Endothelial cell (in vitro differentiated cells): ENCODE data around the gene MFAP1. TPM values are rescaled to one million over a fixed set of nuclear protein-coding genes. Genes with fewer than 3 reads are reported as not detected.

Experiments used
- DNase-seq: peaks from one replicate; pipeline ENCODE4 v3.0.0; 2021; ENCODE audit warnings: low spot score
- H3K27ac Mint-ChIP-seq: one replicate; pipeline ENCODE4 v1.8.0; 2021; ENCODE audit warnings: mixed read lengths, inconsistent platforms; ENCODE audit not compliant: unreplicated experiment
- H3K27me3 Mint-ChIP-seq: one replicate; pipeline ENCODE4 v1.8.0; 2021; ENCODE audit warnings: mild to moderate bottlenecking, moderate library complexity, mixed read lengths, inconsistent platforms; ENCODE audit not compliant: unreplicated experiment
- H3K36me3 Mint-ChIP-seq: one replicate; pipeline ENCODE4 v1.8.0; 2021; ENCODE audit warnings: mild to moderate bottlenecking, low read depth, mixed read lengths, inconsistent platforms; ENCODE audit not compliant: unreplicated experiment
- H3K4me1 Mint-ChIP-seq: one replicate; pipeline ENCODE4 v1.8.0; 2021; ENCODE audit warnings: mild to moderate bottlenecking, mixed read lengths, inconsistent platforms; ENCODE audit not compliant: unreplicated experiment
- H3K4me3 Mint-ChIP-seq: one replicate; pipeline ENCODE4 v1.8.0; 2021; ENCODE audit warnings: mild to moderate bottlenecking, mixed read lengths, inconsistent platforms; ENCODE audit not compliant: unreplicated experiment
- H3K9me3 Mint-ChIP-seq: one replicate; pipeline ENCODE4 v1.8.0; 2021; ENCODE audit warnings: mixed read lengths, inconsistent platforms; ENCODE audit not compliant: unreplicated experiment
- CTCF ChIP-seq: fragments of 200-600 bp; sonication (generic); IDR thresholded peaks from one replicate; pipeline ENCODE4 v1.5.0; 2021; ENCODE audit warnings: antibody characterized with exemption; ENCODE audit not compliant: unreplicated experiment
- long read RNA-seq: library from polyadenylated mRNA; unstranded; transcript quantifications from one replicate; pipeline ENCODE4 v2.0.0, GENCODE V29; 2020; ENCODE audit not compliant: unreplicated experiment
- total RNA-seq: library from RNA; stranded (reverse); fragmentation: NEBNext Ultra II Directional; extraction: Animal tissue kit (Norgen Biotek cat#: 25700); gene quantifications from one replicate; pipeline ENCODE4 v1.2.1, GENCODE V29; 2021; ENCODE audit not compliant: unreplicated experiment

Gene MFAP1
- total RNA-seq = 28.6 TPM
- long read RNA-seq, transcript MFAP1-201 (9 exons, 2,155 nt) = major isoform, 48 of 52 reads
- long read RNA-seq, partial matches to known transcripts = 4 of 52 reads
- long read RNA-seq, other reads (novel, unspliced or antisense) = 0 of 52 reads

- no peak for TF ChIP-seq CTCF
- H3K4me1 Mint-ChIP-seq = peaks cover 9% of the 10 kb centered on the region
- peaks cover 2% of the 10 kb centered on the region for H3K27me3 Mint-ChIP-seq
- DNase-seq = peak; percentile 76
- H3K36me3 Mint-ChIP-seq = peaks cover 4% of the 10 kb centered on the region
- H3K27ac Mint-ChIP-seq = peak within 1 kb of the TSS; percentile 99
- peak within 1 kb of the TSS; percentile 100 for H3K4me3 Mint-ChIP-seq
- H3K9me3 Mint-ChIP-seq = no peaks in the 10 kb centered on the region
These were observed at the start of gene MFAP1 for GRCh38 chr15:43824302-43825246. Gene MFAP1 (minus strand): TSS chr15:43824690. CDS start chr15:43824569, 121 bp downstream.

GRCh38 chr15:43873651-43874050, 49.2 kb upstream of the MFAP1 start:
- Mint-ChIP-seq H3K27ac (no peak overlapping the region), H3K27me3 (no peaks in the 10 kb centered on the region), H3K9me3 (no peaks in the 10 kb centered on the region), H3K4me3 (no peak overlapping the region), H3K4me1 (no peaks in the 10 kb centered on the region), H3K36me3 (no peaks in the 10 kb centered on the region)
- DNase-seq = no peak
- no peak for TF ChIP-seq CTCF

- no peaks in the 10 kb centered on the region for H3K4me1 Mint-ChIP-seq
- TF ChIP-seq CTCF = peak; percentile 55
- H3K27me3 Mint-ChIP-seq = no peaks in the 10 kb centered on the region
- DNase-seq = peak; percentile 70
- H3K9me3 Mint-ChIP-seq = no peaks in the 10 kb centered on the region
- H3K4me3 Mint-ChIP-seq = no peak overlapping the region
- no peak overlapping the region for H3K27ac Mint-ChIP-seq
- H3K36me3 Mint-ChIP-seq = no peaks in the 10 kb centered on the region
These were observed 48.0 kb upstream of the MFAP1 start for GRCh38 chr15:43872416-43873020.

- no peaks in the 10 kb centered on the region for H3K4me1 Mint-ChIP-seq
- H3K36me3 Mint-ChIP-seq = no peaks in the 10 kb centered on the region
- no peaks in the 10 kb centered on the region for H3K27me3 Mint-ChIP-seq
- no peak overlapping the region for H3K27ac Mint-ChIP-seq
- H3K9me3 Mint-ChIP-seq = no peaks in the 10 kb centered on the region
- no peak for DNase-seq
- no peak overlapping the region for H3K4me3 Mint-ChIP-seq
- no peak for TF ChIP-seq CTCF
These were observed 47.3 kb upstream of the MFAP1 start for GRCh38 chr15:43871835-43872234.
